Measurements from ENCODE around the gene UTP25.

DNA sequence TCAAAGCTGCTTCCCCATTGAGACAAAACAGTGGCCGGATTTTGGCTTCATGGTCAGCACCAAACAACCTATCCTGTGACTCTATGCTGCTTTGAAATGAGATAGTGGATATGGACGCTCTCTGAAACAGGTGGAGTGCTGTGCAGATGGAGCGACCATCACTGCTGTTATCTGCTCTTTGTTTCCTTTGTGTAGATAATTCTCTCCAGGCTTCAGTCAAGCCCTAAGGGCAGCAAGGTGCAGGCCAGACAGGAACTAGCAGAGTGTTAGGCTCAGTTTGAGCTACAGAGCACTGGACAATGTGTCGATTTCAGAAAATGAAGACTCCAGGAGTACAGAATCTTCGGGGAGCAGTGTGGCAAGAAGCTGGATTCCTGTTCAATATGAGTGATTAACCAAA is 17.0 kb upstream of the UTP25 start:
- TF ChIP-seq, protein P1, sequence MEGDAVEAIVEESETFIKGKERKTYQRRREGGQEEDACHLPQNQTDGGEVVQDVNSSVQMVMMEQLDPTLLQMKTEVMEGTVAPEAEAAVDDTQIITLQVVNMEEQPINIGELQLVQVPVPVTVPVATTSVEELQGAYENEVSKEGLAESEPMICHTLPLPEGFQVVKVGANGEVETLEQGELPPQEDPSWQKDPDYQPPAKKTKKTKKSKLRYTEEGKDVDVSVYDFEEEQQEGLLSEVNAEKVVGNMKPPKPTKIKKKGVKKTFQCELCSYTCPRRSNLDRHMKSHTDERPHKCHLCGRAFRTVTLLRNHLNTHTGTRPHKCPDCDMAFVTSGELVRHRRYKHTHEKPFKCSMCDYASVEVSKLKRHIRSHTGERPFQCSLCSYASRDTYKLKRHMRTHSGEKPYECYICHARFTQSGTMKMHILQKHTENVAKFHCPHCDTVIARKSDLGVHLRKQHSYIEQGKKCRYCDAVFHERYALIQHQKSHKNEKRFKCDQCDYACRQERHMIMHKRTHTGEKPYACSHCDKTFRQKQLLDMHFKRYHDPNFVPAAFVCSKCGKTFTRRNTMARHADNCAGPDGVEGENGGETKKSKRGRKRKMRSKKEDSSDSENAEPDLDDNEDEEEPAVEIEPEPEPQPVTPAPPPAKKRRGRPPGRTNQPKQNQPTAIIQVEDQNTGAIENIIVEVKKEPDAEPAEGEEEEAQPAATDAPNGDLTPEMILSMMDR (IDR thresholded peaks at IDR 0.05): no peak
- TF ChIP-seq EP300 (IDR thresholded peaks at IDR 0.05) (no peak), POLR2A (IDR thresholded peaks at IDR 0.05) (no peak)

All from tibial nerve (tissue), 4 donors.